Mucosa of gallbladder (tissue), 1 donor: Measurements from ENCODE around the gene MED27. TPM values are rescaled to one million over a fixed set of nuclear protein-coding genes. Genes with fewer than 3 reads are reported as not detected.
"Not testable (repeated sequence)": the region's sequence is repeated elsewhere in the genome, so short reads cannot be mapped to it uniquely, and the experiment has no call there.

Experiments used
- DNase-seq: peaks from one replicate; pipeline ENCODE4 v3.0.0-alpha.2; 2020; ENCODE audit warnings: low spot score
- total RNA-seq: library from RNA; stranded (reverse); gene quantifications from one replicate; pipeline ENCODE4 v1.2.1, GENCODE V29; 2021
- donor health status: DM: no; HTN: no; CAD: no.

MED27 gene
- total RNA-seq, 1 donor from 2014 or later, result 13.9 TPM

- peak; percentile 89 for DNase-seq
Measured at GRCh38 chr9:132018957-132019405, 60.7 kb downstream of the MED27 start.

GRCh38 chr9:132016456-132016855, 63.2 kb downstream of the MED27 start:
- no peak for DNase-seq

- no peak for DNase-seq
Measured at GRCh38 chr9:132015866-132016265, 63.8 kb downstream of the MED27 start.

- no peak for DNase-seq
Measured at GRCh38 chr9:132014218-132014805, 65.4 kb downstream of the MED27 start.

GRCh38 chr9:132012704-132013357, 66.8 kb downstream of the MED27 start:
- no peak for DNase-seq

GRCh38 chr9:132011896-132012295, 67.8 kb downstream of the MED27 start:
- no peak for DNase-seq

GRCh38 chr9:132011309-132011708, 68.4 kb downstream of the MED27 start:
- DNase-seq, result no peak

- not testable (repeated sequence) for DNase-seq
Measured at GRCh38 chr9:132010201-132010600, 69.5 kb downstream of the MED27 start.

- no peak for DNase-seq
Measured at GRCh38 chr9:132008855-132009812, 70.5 kb downstream of the MED27 start.

GRCh38 chr9:132008184-132008803, 71.4 kb downstream of the MED27 start:
- DNase-seq, result no peak

GRCh38 chr9:132007371-132008025, 72.2 kb downstream of the MED27 start:
- no peak for DNase-seq

- DNase-seq, result no peak
Measured at GRCh38 chr9:132006677-132007370, 72.8 kb downstream of the MED27 start.

GRCh38 chr9:132005899-132006298, 73.8 kb downstream of the MED27 start:
- DNase-seq, result no peak

- no peak for DNase-seq
Measured at GRCh38 chr9:132004323-132004722, 75.3 kb downstream of the MED27 start.

GRCh38 chr9:132003896-132004295, 75.8 kb downstream of the MED27 start:
- DNase-seq, result no peak

GRCh38 chr9:132003319-132003704, 76.4 kb downstream of the MED27 start:
- no peak for DNase-seq

GRCh38 chr9:132002643-132003318, 76.9 kb downstream of the MED27 start:
- DNase-seq, result no peak

GRCh38 chr9:132001567-132001966, 78.1 kb downstream of the MED27 start:
- DNase-seq, result no peak

- no peak for DNase-seq
Measured at GRCh38 chr9:132000659-132001058, 79.0 kb downstream of the MED27 start.
